Right lobe of liver (tissue), 6 donors: Measurements from ENCODE around the gene HIPK1. TPM values are rescaled to one million over a fixed set of nuclear protein-coding genes. Genes with fewer than 3 reads are reported as not detected.
"Not testable (repeated sequence)": the region's sequence is repeated elsewhere in the genome, so short reads cannot be mapped to it uniquely, and the experiment has no call there.

Experiments
- ATAC-seq, 4 donors: fragments of 200-7000 bp; cut with Tn5 transposase; one replicate each; pipeline ENCODE4 v1.9.1; 2020; ENCODE audit warnings: mild to moderate bottlenecking in 4 of 4, moderate library complexity in 4 of 4
- DNase-seq, 3 donors: peaks; one replicate each; pipeline ENCODE4 v3.0.0-alpha.2; 2020
- H3K27ac ChIP-seq, 3 donors: fragments of 200-600 bp; one replicate each; pipeline ENCODE4 v1.8.0; 2022
- H3K27me3 ChIP-seq, 2 donors: fragments of 200-600 bp; one replicate each; pipeline ENCODE4 v1.8.0; 2022
- H3K36me3 ChIP-seq, 4 donors: fragments of 200-600 bp; sonication (generic) in 1 of 4; one replicate each; pipeline versions ENCODE4 v1.5.1 to v1.8.0; 2017 to 2022; ENCODE audit warnings: control low read depth in 1 of 4
- H3K4me1 ChIP-seq, 4 donors: fragments of 200-600 bp; sonication (generic) in 1 of 4; one replicate each; pipeline versions ENCODE4 v1.5.1 to v1.8.0; 2017 to 2022; ENCODE audit warnings: control low read depth in 1 of 4
- H3K4me3 ChIP-seq, 3 donors: fragments of 200-600 bp; one replicate each; pipeline ENCODE4 v1.8.0; 2022
- H3K9me3 ChIP-seq, 4 donors: fragments of 200-600 bp; sonication (generic) in 1 of 4; one replicate each; pipeline versions ENCODE4 v1.5.1 to v1.8.0; 2017 to 2022; ENCODE audit warnings: control low read depth in 1 of 4
- POLR2A ChIP-seq: fragments of 450-650 bp; IDR thresholded peaks from one replicate; pipeline ENCODE4 v1.6.1; 2017; ENCODE audit warnings: antibody characterized with exemption, mild to moderate bottlenecking
- WGBS: methylation state at CpG from one replicate; pipeline ENCODE4 v1.1.6; 2018; ENCODE audit warnings: low coverage, low lambda C conversion rate; ENCODE audit not compliant: insufficient coverage; ENCODE audit errors: missing lambda C conversion rate; 5-methylcytosine and 5-hydroxymethylcytosine counted together
- intact Hi-C, 2 donors: fragments of 100-400 bp; cut with DNase I; formaldehyde crosslinking; loops; one replicate each; pipeline versions ENCODE4 v1.11.2 to v1.14.1; 2022
- total RNA-seq, 6 experiments: library from RNA; depleted of rRNA in 2 of 6; stranded (reverse); fragments of >200 nt in 2 of 6; fragmentation: NEBNext Ultra II Directional in 3 of 6; extraction: Animal tissue kit (Norgen Biotek cat#: 25700) in 3 of 6; gene quantifications; one replicate each; pipeline versions ENCODE4 v1.1.0 to v1.2.4, GENCODE V29; 2016 to 2023
- TF ChIP-seq, protein P1 (sequence below), 4 donors: fragments of 200-600 bp in 3 of 4; fragments of 450-650 bp in 1 of 4; IDR thresholded peaks; one replicate each; pipeline versions ENCODE4 v1.5.1 to v1.8.0; 2016 to 2022; ENCODE audit warnings: antibody characterized with exemption in 4 of 4, mild to moderate bottlenecking in 2 of 4
- donor health status: DM: no; HTN: yes; CAD: no.
- donor health status: DM: no; HTN: no; CAD: no.
- donor health status: DM: no; HTN: no; CAD: no.
- donor health status: DM: no; HTN: yes; CAD: no.
- donor health status: DM: no; HTN: yes; CAD: no.

HIPK1 gene
- total RNA-seq, 6 experiments from 2014 or later: 19.0 to 29.6 (median 23.5) TPM

DNA sequence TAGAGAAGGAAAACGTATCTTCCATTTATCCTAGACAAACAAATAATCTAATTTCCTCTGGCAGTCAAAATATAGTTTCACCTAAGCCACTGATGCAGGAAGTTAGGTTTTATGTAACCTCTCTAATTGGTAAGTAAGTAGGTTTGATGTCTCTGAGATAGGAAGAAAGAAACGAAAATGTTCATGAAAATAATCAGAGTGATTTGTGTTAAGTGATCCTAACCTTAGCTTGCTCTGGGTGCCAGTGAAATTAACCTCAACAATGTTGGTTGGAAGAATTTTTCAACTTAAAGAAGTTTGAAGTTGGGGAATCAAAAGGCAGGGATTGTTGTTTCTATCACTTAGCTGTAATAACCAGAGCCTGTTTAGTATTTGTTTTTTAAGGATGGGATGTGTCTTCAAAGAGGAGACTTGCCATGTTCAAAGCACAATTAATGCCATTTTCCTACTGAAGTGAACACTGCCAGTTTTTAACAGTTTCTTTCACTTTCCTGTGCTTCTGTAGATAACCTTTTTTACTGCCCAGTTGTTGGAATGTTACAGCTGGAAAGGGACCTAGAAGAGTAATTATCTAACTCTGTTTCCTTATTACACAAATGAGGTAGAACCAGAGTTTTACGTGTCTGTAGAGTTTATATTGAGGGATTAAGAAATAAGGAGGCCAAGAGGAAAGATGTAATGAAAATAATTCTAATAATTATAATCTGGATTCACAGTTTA is 18.4 kb downstream of the HIPK1 start:
- no peaks in the 10 kb centered on the region for H3K9me3 ChIP-seq
- no peak overlapping the region for H3K4me3 ChIP-seq
- ATAC-seq: peak in 2 of 4 donors; percentile 18 to 51
- 15% methylated on average over 3 of the region's 3 CpGs for WGBS
- H3K27ac ChIP-seq: peak overlapping the region in 2 of 3 donors; percentile 2 to 16
- H3K27me3 ChIP-seq: no peaks in the 10 kb centered on the region
- peaks cover 0 to 38% (median 22%) of the 10 kb centered on the region in 4 donors for H3K4me1 ChIP-seq
- H3K36me3 ChIP-seq: no peaks in the 10 kb centered on the region
- TF ChIP-seq, protein P1, sequence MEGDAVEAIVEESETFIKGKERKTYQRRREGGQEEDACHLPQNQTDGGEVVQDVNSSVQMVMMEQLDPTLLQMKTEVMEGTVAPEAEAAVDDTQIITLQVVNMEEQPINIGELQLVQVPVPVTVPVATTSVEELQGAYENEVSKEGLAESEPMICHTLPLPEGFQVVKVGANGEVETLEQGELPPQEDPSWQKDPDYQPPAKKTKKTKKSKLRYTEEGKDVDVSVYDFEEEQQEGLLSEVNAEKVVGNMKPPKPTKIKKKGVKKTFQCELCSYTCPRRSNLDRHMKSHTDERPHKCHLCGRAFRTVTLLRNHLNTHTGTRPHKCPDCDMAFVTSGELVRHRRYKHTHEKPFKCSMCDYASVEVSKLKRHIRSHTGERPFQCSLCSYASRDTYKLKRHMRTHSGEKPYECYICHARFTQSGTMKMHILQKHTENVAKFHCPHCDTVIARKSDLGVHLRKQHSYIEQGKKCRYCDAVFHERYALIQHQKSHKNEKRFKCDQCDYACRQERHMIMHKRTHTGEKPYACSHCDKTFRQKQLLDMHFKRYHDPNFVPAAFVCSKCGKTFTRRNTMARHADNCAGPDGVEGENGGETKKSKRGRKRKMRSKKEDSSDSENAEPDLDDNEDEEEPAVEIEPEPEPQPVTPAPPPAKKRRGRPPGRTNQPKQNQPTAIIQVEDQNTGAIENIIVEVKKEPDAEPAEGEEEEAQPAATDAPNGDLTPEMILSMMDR (IDR thresholded peaks at IDR 0.05): no peak
- no peak for TF ChIP-seq POLR2A
- intact Hi-C loops: no loop called here
- DNase-seq: no peak

DNA sequence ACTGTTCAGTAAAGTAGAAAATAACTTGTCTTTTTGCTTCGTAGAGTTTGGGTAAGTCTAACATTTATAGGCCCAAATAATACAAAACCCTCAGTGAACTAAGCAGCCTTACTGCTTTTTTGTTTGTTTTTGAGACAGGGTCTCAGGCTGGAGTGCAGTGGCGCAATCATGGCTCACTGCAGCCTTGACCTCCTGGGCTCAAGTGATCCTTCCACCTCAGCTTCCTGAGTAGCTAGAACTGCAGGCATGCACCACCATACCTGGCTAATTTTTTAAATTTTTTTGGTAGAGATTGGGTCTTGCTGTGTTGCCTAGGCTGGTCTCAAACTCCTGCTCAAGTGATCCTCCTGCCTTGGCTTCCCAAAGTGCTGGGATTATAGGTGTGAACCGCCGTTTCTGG is 19.0 kb downstream of the HIPK1 start:
- DNase-seq, H3K27me3 ChIP-seq, H3K36me3 ChIP-seq, intact Hi-C loops, H3K9me3 ChIP-seq, H3K4me3 ChIP-seq: not testable (repeated sequence)
- ATAC-seq: peak in 3 of 4 donors; percentile 21 to 38 (median 22)
- WGBS: 65% methylated on average over 4 of the region's 4 CpGs
- Histone ChIP-seq H3K4me1 (peaks cover 0 to 38% (median 22%) of the 10 kb centered on the region in 4 donors), H3K27ac (peak overlapping the region in 1 of 3 donors; percentile 16)

DNA sequence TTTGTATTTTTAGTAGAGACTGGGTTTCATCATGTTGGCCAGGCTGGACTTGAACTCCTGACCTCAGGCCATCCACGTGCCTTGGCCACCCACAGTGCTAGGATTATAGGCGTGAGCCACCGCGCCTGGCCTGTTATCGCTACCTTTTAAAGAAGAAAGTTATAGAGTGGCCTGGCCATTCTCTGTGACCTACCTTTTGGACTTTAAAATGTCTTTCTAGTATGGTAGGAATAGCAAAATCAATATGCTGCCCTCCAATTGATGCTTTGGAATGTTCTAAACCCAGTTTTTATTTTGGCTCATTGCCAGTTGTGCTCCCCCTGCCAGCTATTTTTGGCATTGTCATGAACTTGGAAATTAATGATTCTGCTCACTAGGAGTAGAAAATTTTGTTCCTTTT is 19.9 kb downstream of the HIPK1 start:
- no peaks in the 10 kb centered on the region for H3K9me3 ChIP-seq
- ATAC-seq (peak; percentile 46 to 75 (median 67)), DNase-seq (peak; percentile 29 to 72 (median 68))
- H3K27ac ChIP-seq: peak overlapping the region in 1 of 3 donors; percentile 16
- intact Hi-C loops: no loop called here
- no peaks in the 10 kb centered on the region for H3K27me3 ChIP-seq
- 43% methylated on average over 5 of the region's 5 CpGs for WGBS
- peaks cover 0 to 38% (median 22%) of the 10 kb centered on the region in 4 donors for H3K4me1 ChIP-seq
- TF ChIP-seq, protein P1 (IDR thresholded peaks at IDR 0.05): peak; percentile 18 to 58 (median 29)
- TF ChIP-seq POLR2A: no peak
- H3K4me3 ChIP-seq: no peak overlapping the region
- H3K36me3 ChIP-seq: no peaks in the 10 kb centered on the region

DNA sequence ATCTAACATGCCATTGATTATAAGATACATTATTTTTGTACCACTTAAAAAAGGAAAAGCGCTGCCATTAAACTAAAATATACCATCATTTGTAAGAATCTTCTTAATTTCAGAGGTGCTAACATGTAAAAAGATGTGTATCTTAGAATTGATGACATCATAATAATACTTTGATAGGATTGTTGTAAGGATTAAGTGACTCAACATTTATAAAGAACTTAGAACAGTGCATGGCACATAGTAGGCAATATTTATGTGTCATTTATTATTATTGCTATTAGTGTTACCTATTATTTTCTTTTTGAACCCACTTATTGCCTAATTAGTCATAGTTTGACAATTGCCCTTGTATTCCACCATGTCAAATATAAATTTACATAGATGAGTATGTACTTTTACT is 21.8 kb downstream of the HIPK1 start:
- peaks cover 0 to 38% (median 19%) of the 10 kb centered on the region in 4 donors for H3K4me1 ChIP-seq
- TF ChIP-seq POLR2A: no peak
- TF ChIP-seq, protein P1 (IDR thresholded peaks at IDR 0.05): no peak
- H3K27ac ChIP-seq: no peak overlapping the region
- ATAC-seq: no peak
- WGBS: 100% methylated on average over 1 of the region's 1 CpG
- intact Hi-C loops: no loop called here
- H3K27me3 ChIP-seq: no peaks in the 10 kb centered on the region
- peaks cover 0 to 1% (median 0%) of the 10 kb centered on the region in 4 donors for H3K36me3 ChIP-seq
- no peak overlapping the region for H3K4me3 ChIP-seq
- no peaks in the 10 kb centered on the region for H3K9me3 ChIP-seq
- no peak for DNase-seq

DNA sequence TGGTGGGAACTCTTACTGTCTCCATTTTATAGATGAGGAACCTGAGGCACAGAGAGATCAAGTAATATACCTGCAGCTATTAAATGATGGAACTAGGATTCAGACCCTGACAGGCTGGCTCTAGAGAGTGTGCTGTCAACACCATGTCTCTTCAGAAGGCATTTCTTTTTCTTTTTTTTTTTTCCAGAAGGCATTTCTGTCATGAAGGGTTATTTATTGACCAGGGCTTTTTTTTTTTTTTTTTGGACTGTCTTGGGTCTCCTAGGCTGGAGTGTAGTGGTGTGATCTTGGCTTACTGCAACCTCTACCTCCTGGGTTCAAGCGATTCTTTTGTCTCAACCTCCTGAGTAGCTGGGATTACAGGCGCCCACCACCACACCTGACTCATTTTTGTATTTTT is 22.6 kb downstream of the HIPK1 start:
- no peaks in the 10 kb centered on the region for H3K9me3 ChIP-seq
- DNase-seq (no peak), ATAC-seq (no peak)
- peaks cover 0 to 30% (median 13%) of the 10 kb centered on the region in 4 donors for H3K4me1 ChIP-seq
- no peaks in the 10 kb centered on the region for H3K27me3 ChIP-seq
- no peak overlapping the region for H3K27ac ChIP-seq
- 100% methylated on average over 2 of the region's 2 CpGs for WGBS
- no peak overlapping the region for H3K4me3 ChIP-seq
- H3K36me3 ChIP-seq: peaks cover 0 to 6% (median 3%) of the 10 kb centered on the region in 4 donors
- TF ChIP-seq, protein P1 (IDR thresholded peaks at IDR 0.05): no peak
- TF ChIP-seq POLR2A: no peak
- intact Hi-C loops: no loop called here
